Measurements from ENCODE around the gene IQCE. TPM values are rescaled to one million over a fixed set of nuclear protein-coding genes. Genes with fewer than 3 reads are reported as not detected.

IQCE gene
- total RNA-seq, 1 experiment from 2014 or later = 35.8 TPM

GRCh38 chr7:2624293-2624886 lies 65.6 kb downstream of the IQCE start:
- no peak for DNase-seq
- Histone ChIP-seq H3K9me2 (ENCODE audit: insufficient read depth) (no peaks in the 10 kb centered on the region), H3K36me3 (ENCODE audit: low read depth) (no peaks in the 10 kb centered on the region), H2AFZ (no peak overlapping the region), H4K20me1 (ENCODE audit: insufficient read depth) (no peaks in the 10 kb centered on the region), H3F3A (ENCODE audit: insufficient read depth, low read depth) (peaks cover 29% of the 10 kb centered on the region; the same call in 1 of the 2 replicates), H3K27me3 (ENCODE audit: insufficient read depth, low read depth) (no peaks in the 10 kb centered on the region), H3K4me1 (replicated peaks; ENCODE audit: insufficient read depth) (peaks cover 5% of the 10 kb centered on the region), H3K27ac (peak overlapping the region; percentile 46), H3K4me3 (no peak overlapping the region), H3K4me2 (0 out of 2 replicates have a peak overlapping the region, but pooled peaks have one; percentile 26), H3K9me3 (ENCODE audit: insufficient read depth, low read depth) (no peaks in the 10 kb centered on the region), H3K79me2 (ENCODE audit: low read depth) (no peaks in the 10 kb centered on the region)
- intact Hi-C loops (cut with micrococcal nuclease; ENCODE audit: unreplicated experiment) = no loop called here
- POLR2A ChIA-PET (ENCODE audit: unreplicated experiment) = no interaction called here
- CTCF ChIA-PET = interaction anchor here (0.6 kb wide), 1 partner anchor 676 kb away, joined by 4 read pairs; no protein-coding TSS in a partner anchor
- TF ChIP-seq CTCF (conservative IDR thresholded peaks at IDR 0.05) (no peak), EZH2 (IDR thresholded peaks at IDR 0.05; ENCODE audit: low read depth) (no peak)
- no TSS peak for BruUV-seq (replicated peaks)

- DNase-seq = no peak
- Histone ChIP-seq H3K27ac (no peak overlapping the region), H3K27me3 (ENCODE audit: insufficient read depth, low read depth) (no peaks in the 10 kb centered on the region), H3F3A (ENCODE audit: insufficient read depth, low read depth) (peaks cover 29% of the 10 kb centered on the region; the same call in 1 of the 2 replicates), H3K9me3 (ENCODE audit: insufficient read depth, low read depth) (no peaks in the 10 kb centered on the region), H3K4me1 (replicated peaks; ENCODE audit: insufficient read depth) (peaks cover 5% of the 10 kb centered on the region), H4K20me1 (ENCODE audit: insufficient read depth) (no peaks in the 10 kb centered on the region), H3K79me2 (ENCODE audit: low read depth) (no peaks in the 10 kb centered on the region), H3K36me3 (ENCODE audit: low read depth) (no peaks in the 10 kb centered on the region), H3K4me3 (no peak overlapping the region), H2AFZ (no peak overlapping the region), H3K4me2 (no peak overlapping the region), H3K9me2 (ENCODE audit: insufficient read depth) (no peaks in the 10 kb centered on the region)
- no peak for TF ChIP-seq CTCF (conservative IDR thresholded peaks at IDR 0.05)
- TF ChIP-seq EZH2 (IDR thresholded peaks at IDR 0.05; ENCODE audit: low read depth) = no peak
- intact Hi-C loops (cut with micrococcal nuclease; ENCODE audit: unreplicated experiment) = no loop called here
- ChIA-PET CTCF (no interaction called here), POLR2A (ENCODE audit: unreplicated experiment) (interaction anchor here (0.5 kb wide), 1 partner anchor 1166 kb away, joined by 17 read pairs; no protein-coding TSS in a partner anchor)
- BruUV-seq (replicated peaks) = no TSS peak
Measured at GRCh38 chr7:2626498-2627117, 67.8 kb downstream of the IQCE start.

DNA sequence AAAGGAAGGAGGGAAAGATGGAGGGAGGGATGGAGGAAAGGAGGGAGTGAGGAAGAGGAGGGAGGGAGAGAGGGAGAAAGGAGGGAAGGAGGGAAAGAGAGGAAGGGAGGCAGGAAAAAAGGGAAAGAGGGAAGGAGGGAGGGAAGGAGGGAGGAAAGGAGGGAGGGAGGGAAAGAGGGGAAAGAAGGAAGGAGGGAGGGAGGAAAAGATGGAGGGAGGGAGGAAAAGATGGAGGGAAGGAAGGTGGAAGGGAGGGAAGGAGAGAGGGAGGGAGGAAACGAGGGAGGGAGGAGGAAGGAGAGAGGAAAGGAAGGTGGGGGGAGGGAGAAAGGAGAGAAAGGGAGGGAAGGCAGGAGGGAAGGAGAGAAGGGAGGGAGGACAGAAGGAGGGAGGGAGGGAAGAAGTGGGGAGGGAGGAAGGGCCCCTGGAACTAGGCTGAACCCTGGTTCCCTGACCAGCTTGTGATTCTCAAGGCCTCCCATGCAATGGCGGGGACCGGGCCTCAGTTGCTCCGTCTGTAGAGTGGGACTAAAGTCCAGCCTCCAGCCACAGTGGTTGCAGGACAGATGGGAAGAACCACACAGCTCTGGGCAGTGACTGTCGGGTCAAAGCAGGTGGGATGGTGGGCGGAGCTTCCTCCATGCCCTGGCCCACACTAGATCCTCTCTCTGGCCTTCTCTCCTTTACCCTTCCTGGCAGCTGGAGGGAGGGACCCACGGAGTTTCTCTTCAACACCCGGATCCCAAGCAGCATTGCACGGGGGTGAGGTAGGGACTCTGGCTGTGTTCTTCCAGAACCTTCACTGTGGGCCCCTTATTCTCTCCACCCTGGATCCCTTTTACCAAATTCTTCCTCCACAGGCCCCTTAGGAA lies 68.7 kb downstream of the IQCE start:
- ChIA-PET CTCF (interaction anchor here (0.7 kb wide), 1 partner anchor 97 kb away, joined by 3 read pairs; no protein-coding TSS in a partner anchor), POLR2A (ENCODE audit: unreplicated experiment) (no interaction called here)
- Histone ChIP-seq H3K4me2 (no peak overlapping the region), H3K36me3 (ENCODE audit: low read depth) (no peaks in the 10 kb centered on the region), H3K9me3 (ENCODE audit: insufficient read depth, low read depth) (no peaks in the 10 kb centered on the region), H3K4me1 (replicated peaks; ENCODE audit: insufficient read depth) (peaks cover 7% of the 10 kb centered on the region), H3K79me2 (ENCODE audit: low read depth) (peaks cover 5% of the 10 kb centered on the region; the same call in 1 of the 2 replicates), H3K4me3 (no peak overlapping the region), H2AFZ (no peak overlapping the region), H3K27ac (no peak overlapping the region), H3K9me2 (ENCODE audit: insufficient read depth) (no peaks in the 10 kb centered on the region), H4K20me1 (ENCODE audit: insufficient read depth) (no peaks in the 10 kb centered on the region), H3K27me3 (ENCODE audit: insufficient read depth, low read depth) (no peaks in the 10 kb centered on the region), H3F3A (ENCODE audit: insufficient read depth, low read depth) (peaks cover 29% of the 10 kb centered on the region; the same call in 1 of the 2 replicates)
- TF ChIP-seq CTCF (conservative IDR thresholded peaks at IDR 0.05) (no peak), EZH2 (IDR thresholded peaks at IDR 0.05; ENCODE audit: low read depth) (no peak)
- DNase-seq = no peak
- BruUV-seq (replicated peaks) = no TSS peak
- intact Hi-C loops (cut with micrococcal nuclease; ENCODE audit: unreplicated experiment) = no loop called here

Measured in PC-9 (cell line).